NCI-H446 treated with DMSO at 0.1 percent for 48 hours (cell line): ENCODE results near the gene MRM2.

Source experiments
- DNase-seq: peaks from one replicate; lab custom pipeline; 2025; lab: John Stamatoyannopoulos, UW

The MRM2 gene

DNA sequence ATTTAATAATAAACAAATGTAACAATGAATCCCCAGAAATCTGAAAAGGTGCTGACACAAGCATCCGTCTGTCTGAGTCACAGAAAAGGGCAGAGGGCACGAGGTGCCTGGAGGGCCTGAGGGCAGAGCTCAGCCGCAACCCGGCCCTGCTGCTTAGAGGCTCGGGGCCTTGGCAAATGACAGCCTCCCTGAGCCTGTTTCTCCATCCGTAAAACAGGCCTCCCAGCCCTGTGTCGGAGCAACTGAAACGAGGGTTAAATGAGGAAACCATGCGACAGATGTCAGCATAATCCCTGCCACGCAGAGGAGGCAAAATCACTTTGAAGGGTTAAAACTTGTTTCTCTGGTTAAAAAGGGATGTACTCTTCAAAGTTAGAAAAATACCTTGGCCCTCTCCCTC, 24.9 kb upstream of the MRM2 start:
- DNase-seq: no peak

DNA sequence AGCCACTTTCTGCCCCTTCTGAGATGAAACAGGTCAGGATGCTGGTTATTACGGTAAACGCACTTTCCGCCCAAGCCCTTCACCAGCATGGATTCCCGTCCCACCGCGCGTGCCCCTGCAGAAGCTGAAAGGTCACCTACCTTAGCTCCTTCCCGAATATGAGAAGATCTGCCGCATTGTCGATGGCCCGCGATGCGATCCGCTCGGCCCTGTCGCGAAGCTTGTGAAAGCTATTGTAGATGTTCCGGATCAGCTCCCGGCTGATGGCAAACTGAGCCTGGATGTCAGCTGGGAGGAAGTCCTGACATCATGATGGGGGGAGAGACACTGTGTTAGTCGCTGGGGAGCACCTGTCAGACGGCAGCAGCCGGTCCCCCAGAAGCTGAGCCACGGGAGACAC, 22.2 kb upstream of the MRM2 start:
- no peak for DNase-seq

DNA sequence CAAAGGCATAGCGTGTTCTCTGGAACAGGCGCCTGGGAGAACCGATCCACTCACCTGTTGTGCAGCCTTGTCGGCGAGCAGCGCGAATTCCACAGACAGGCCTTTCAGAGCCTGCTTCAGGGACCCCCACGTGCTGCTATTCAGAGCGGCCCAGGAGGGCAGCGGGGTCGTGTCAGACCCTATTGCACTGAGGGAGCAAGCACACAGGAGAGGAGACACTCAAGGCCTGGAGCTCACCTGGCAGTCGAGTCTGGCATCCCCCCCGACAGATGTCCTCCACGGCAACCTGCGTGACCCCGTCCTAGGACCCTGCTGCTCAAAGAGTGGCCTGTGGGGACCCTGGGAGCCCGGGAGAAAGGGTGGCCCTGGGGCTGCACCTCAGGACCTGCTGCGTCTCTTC, 21.2 kb upstream of the MRM2 start:
- no peak for DNase-seq

DNA sequence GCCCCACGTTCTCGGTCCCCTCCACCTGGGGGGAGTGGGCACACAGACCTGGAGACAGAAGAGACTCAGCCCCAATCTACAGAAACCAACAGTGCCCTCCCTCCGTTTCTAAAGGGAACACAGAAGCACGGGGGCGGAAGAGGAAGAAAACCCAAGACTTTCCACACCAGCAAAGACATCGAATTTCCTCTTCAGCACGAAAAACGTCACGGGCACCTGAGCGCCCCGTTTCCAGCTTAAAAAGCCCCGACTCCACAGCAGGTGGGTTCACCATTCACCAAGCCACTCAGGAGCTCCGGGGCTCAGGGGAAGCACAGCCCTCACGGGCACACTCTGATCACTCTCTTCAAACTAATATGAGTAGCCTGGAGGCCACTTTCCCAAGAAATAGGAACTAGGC, 19.6 kb upstream of the MRM2 start:
- no peak for DNase-seq

DNA sequence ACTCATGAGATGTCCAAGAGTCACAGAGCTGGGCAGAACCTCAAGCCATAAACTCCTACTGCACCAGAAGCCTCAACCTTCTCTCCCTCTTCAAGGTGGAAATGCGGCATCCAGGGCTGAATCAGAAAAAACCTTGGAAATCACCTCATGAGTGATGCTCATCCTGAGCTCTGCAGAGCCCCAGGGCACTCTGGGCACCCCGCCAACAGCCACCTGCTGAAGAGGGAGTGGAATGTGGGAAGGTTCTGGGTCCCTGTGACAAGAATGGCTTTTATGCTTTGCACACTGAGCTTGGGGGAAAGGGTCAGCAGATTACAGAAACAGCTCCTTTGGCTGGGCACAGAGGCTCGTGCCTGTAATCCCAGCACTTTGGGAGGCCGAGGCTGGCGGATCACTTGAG, 18.8 kb upstream of the MRM2 start:
- DNase-seq: no peak

DNA sequence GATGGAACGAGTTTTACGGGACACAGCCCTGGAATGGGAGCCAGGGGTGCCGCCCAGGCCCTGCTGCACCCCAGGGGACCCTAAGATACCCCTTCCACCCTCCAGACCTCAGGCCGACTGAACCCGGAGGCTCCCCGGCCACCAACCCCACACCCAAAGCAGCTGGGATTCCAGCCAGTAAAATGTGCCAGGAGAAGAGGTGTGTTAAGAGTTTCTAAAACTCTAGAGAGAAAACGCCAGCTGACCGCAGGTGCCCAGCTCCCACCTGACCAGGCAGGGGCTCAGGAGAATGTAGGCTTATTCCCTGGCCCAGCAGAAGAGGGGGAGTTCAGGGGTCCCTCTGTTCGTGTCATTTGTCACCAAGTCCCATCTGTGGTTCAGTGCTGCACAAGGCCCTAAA, 17.5 kb upstream of the MRM2 start:
- DNase-seq: no peak

DNA sequence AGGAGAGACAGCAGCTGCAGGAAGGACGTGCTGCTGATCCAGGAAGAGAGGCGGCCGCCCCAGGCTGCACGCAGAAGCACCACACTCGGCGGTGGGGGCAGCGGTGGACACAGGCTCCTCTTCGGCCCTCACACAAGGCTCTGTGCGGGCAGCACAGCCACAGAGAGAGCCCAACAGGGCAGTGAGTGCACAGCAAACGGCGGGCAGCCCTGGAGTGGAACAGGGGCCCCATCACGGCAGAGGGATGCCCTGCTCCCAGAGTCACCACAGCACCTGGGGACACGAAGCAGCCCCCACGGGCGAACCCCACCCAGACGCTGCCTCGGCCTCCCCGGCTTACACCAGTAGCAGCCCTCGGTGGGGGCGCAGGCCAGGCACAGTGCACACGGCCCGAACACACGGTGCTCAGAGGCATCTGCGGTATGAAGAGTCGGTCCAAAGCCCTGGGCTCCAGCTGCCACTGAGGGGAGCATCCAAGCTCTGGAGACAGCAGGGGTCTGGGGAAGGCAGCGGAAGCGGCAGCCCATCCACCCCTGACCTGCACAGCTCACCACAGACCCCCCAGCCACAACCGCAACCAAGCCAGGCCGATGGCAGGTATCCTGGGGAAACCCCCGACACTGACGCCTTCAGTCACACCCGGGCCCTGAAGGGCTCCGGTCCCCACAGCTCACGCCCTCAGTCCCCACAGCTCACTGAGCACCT, 16.8 kb upstream of the MRM2 start:
- no peak for DNase-seq

DNA sequence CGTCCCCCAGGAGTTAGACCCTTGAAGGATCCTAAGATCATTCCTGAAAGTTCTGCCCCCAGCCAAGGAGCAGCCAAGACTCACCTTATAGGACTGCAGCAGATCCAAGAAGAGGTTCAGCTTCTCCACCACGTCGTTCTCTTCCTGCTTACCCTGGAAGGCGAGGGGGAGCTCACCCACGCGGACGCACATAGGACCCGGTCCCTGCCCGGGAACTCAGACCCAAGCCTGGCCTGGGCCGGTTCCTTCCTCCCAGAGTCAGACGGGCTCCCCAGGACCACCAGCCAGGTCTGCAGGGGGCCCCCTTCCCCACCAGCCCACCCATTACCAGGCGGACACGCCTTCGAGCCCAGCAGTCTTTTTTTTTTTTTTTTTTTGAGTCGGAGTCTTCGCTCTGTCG, 15.6 kb upstream of the MRM2 start:
- no peak for DNase-seq

DNA sequence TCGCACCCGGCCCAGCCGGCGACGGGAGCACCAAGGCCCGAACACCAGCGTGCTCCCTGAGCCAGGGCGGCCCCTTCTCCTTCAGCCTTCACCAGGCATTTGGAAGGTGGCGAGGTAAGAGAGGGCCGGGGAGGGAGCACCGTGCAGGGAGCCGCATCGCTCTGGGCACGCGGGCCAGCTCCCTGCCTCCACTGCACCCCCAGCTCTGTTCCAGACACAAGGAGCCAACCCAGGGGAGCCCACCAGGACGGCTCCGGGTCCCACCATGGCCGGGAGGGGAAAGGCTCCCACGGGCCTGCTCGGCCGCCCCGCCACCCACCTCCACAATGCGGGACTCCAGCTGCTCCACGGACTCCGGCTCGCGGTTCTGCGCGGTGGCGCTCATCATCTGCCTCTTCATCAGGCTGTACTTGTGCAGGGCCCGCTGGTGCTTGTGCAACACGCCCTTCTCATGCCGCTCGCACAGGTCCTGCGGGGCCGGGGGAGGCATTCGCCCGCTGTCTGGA, 15.1 kb upstream of the MRM2 start:
- DNase-seq: no peak

DNA sequence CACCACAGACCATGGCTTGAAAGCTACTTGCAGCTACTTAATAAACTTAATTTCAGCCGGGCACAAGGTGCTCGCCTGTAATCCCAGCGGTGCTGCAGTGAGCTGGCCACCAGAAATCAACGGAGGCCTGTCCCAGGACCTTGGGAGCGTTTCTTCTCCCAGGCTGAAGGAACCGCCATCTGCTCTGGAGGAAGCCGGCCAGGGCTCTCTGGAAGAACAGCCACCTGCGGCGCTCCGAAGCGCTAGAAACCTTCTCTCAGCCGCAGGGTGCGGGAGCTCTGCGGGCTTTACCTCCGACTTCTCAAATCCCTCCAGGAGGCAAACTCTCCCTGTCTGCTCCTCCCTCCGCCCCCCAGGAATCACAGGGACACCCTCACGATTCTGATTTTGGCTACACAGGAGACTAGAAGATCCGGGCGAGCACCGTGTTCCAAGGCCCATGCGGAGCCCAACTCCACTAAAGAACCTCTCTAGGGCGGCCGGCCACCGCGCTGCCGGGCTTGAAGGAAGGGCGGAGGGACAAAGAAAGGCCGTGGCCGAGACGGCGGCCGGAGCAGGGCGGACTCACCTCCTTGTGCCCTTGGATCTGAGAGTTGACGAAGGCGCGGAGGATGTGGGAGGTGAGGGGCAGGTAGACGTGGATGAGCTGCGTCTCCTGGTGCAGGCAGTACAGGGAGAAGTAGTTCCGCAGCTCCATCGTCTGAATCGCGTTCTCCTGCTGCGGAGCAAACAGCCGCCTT, 14.5 kb upstream of the MRM2 start:
- DNase-seq: no peak

DNA sequence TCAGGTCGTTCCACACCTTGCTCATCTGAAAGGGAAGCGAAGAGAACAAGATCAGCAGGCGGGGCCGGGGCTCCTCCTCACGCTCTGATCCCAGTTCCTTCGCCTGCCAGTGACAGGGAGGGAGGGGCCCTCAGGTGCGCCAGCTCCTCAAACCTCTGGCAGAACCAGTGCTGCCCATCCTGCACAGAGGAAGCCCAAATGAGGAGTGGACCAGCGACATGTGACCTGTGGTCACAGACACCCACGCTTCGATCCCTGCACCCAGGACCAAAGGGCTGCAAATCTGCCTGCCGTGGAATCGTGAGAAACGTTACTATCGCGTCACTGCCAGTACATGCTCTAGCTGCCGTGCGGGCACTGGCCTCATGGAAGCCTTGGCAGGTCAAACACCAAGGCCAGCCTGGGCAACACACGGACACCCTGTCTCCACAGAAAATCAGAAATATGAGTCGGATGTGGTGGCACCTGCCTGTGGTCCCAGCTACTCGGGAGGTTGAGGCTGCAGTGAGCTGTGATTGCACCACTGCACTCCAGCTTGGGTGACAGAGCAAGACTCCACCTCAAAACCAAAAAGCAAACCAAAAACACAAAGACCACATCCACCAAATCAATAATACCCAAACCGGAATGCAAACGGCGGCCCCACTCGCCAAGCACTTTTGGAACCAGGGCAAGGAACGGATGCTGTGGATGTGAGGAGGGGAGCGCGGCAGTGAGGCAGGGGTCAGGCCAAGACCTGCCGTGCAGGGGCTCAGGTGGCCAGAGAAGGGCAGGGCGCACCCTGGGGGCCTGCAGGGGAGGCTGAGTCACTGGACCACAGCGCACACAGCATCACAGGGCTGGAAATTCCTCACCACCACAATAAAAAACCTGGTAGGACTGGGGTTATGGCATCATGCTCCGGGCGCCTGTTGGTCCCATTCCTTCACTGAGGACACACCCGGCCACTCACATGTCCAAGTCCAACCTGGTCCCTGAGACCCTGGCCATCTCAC, 13.4 kb upstream of the MRM2 start:
- DNase-seq: no peak

DNA sequence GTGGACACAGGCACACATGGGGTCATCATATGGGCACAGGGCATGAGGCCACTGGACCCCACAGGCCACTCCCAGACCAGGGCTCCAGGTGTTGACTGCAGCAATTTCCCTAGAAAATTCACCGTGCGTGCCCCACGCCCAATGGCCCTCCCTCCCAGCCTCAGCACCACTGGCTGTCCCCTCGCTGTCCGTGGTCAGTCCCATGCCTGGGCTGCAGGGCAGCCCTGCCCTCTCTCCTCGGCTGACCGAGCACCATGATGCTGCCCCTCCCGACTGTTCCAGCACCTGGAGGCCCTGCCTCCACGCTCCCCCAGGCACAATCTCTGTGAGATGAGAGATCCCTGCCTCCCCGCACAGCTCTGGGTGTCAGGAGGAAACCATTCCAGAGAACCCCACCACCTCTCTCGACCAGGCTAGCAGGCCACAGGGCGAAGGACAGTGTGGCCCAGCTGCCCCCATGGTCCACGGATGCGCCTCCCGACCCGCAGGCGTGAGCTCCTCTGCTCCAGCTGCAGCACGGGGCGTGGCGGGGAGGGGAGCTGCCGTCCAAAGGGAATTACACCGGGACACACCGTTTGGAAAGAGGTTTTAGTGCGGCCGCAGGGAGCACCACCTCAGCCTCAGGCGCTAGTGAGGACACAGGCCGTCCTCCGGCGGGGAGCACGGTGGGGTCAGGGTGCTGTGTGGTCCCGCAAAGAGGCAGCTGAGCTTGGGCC, 12.6 kb upstream of the MRM2 start:
- DNase-seq: no peak

DNA sequence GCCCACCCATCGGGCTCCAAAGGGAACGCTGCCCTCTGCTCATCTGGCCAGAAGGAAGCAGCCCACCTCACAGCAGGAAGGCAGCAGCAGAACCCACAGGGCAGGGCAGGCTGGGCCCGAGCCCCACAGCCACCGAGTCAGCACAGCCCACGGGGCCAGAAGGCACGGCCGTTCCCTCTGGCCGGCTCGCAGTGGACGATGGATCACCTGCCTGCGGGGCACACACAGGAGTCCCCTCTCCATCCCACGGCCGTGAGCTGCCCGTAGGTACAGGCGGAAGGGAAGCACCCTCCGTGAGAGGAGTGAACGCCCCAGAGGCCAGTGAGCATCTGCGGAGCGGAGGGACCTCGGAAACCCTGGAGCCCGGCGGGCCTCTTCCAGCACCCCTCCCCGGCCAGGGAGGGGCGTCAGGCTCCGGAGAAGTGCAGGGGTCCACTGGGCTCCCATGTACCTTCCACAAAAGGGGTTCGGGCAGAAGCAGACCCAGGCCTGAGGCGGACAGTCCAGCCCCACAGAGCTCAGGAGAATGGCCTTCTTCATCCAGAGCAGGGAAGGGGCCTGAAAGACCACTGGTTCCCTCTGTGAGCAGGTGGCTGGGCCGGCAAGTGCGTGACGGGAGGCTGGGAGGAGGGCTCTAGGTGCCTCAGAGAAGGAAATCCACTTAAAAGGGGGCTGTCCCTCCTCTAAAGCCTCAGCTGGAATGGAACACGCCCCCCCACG, 11.7 kb upstream of the MRM2 start:
- DNase-seq: no peak

DNA sequence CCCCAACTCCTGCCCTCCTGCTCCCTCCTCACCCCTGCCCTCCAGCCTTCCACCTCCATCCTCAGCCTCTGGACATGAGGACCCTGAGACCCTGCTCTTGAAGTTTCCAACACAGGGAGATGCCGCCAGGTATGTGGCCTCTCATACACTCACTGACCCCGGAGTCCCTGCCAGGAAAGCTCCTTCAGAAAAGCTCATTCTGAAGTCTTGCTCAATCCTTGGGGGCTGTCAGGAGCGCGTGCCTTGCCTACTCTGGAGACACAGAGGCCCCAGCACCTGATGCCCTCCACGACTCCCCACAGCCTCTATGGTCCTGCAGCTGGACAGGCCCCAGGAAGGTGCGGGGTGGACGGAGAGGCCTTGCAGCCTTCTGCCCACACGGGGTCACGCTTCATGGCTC, 11.0 kb upstream of the MRM2 start:
- DNase-seq: no peak

DNA sequence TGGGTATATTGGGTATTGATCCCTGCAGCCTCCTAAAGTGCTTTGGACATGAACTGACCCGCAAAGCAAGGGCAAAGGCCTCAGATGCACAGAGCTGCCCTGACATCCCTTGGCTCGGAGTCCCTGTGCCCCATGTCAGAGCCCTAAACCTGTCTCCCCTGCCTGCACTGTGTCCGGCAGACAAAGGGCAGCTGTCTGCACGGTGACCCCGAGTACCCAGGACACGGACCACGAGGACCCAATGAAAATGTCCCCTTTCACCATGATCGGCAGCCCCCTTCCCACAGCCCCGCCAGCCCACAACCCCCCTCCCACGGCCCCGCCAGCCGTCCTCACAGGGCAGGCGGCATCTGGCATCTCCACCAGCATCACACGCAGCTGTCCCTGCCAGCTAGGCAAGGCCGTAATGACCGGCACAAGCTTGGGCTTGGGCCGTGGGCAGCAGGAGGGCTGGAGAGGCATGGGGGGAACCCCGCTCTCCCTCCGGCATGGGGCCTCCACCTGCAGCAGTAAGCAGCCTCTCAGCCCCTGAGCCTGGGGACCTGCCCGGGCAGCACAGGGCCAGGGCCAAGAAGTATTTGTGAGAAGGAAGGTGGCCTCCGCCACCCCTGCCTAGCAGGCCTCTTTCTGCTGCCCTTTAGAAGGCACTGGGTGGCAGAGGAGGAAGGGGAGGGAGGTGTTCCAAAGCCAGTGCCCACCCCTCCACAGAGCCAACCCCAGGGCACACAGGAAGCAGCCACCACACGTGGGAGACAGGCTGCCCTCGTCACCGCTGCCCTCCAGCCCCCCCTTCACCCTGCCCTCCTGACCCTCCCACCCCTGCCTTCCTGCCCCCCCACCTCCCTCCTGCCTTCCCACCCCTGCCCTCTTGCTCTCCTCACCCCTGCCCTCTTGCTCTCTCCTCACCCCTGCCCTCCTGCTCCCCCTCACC, 10.1 kb upstream of the MRM2 start:
- no peak for DNase-seq

DNA sequence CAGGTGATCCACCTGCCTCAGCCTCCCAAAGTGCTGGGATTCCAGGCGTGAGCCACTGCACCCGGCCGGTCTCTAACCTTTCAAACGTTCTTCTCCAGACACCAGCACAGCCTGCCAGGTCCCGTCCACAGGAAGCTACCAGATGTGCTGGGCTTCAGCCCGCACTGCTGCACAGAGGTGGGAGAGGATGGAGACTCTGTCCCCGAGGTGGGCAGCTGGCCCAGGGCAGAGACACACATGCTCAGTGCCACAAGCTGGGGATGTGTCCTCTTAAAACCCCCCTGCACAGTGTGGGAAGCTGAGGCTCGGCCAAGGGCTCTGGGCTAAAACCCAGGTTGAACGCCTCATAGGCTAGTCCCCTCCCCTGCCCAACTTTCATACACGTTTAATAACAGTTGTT, 9.4 kb upstream of the MRM2 start:
- no peak for DNase-seq

DNA sequence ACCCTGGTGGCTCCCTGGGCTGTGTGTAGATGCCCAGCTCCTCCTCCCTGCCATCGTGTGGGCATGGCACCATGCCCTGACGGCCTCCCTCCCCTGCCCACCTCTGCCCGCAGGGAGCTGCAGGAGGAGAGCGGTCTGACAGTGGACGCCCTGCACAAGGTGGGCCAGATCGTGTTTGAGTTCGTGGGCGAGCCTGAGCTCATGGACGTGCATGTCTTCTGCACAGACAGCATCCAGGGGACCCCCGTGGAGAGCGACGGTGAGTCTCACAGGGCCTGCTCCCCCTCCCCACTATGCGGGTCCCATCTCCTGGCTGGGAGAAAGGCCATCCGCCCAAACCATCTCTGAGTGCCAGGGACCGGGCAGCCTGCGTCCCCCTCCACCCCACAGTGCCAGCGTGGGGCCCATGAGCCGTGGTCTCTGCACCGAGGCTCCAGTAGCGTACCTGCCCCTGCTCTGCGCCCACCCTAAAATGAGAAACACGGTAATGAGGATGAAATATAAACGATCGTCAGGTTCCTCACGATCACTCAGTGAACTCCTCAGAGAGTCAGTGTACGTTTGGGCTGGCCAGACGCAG, 7.8 kb upstream of the MRM2 start:
- no peak for DNase-seq

DNA sequence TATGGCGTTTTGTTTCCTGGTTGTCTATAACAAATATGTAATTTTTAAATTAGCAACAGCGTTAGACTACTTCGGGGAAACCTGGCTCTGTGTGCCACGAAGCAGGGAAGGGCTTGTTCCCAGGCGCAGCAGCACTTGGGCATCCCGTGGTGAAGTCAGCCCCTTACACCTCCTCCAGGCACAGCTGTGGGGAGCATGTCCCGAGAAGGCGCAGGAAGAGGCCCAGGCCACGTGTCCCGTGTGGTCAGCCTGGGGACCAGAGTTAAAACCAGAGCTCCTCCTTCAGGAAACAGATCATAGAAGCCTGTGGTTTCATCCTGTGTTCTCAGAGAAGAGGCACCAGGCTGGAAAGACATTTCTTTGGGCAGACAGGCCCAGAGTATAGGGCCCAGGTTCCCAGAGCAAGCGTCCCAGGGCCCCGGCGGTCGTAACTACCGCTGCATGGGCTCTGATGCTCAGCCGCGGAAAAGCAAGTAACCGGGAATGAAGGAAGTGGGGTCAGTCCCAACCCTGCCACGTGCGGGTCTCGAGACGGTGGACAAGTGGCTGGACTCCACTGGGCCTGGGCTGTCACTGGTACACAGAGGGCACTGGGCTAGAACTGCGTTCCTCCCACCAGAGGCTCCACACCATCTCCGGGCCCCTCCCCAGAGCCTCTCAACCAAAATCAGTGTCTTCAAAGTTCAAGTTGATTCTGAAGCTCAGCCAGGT, 7.1 kb upstream of the MRM2 start:
- no peak for DNase-seq
